HG02970 (cell line): Measurements from ENCODE around the gene RDX.
A peak's percentile ranks its signal among the peaks of the same experiment; 100 is the strongest.
"Not testable (repeated sequence)": the region's sequence is repeated elsewhere in the genome, so short reads cannot be mapped to it uniquely, and the experiment has no call there.

Source experiments
- ATAC-seq: cut with Tn5 transposase; IDR thresholded peaks from one replicate; pipeline ENCODE4 v1.9.1; 2021; ENCODE audit warnings: mild to moderate bottlenecking, moderate library complexity, moderate number of reproducible peaks; ENCODE audit not compliant: unreplicated experiment, low FRiP score

Gene RDX

GRCh38 chr11:110306019-110306388 is 9.6 kb upstream of the RDX start:
- not testable (repeated sequence) for ATAC-seq

- no peak for ATAC-seq
These were observed 9.0 kb upstream of the RDX start for GRCh38 chr11:110305169-110306018.

GRCh38 chr11:110303414-110303826 is 7.0 kb upstream of the RDX start:
- no peak for ATAC-seq

GRCh38 chr11:110301577-110301976 is 5.2 kb upstream of the RDX start:
- no peak for ATAC-seq

- no peak for ATAC-seq
These were observed 4.6 kb upstream of the RDX start for GRCh38 chr11:110301032-110301431.

- no peak for ATAC-seq
These were observed 2.8 kb upstream of the RDX start for GRCh38 chr11:110299006-110299785.

- no peak for ATAC-seq
These were observed 1.9 kb upstream of the RDX start for GRCh38 chr11:110298301-110298765.

GRCh38 chr11:110297726-110298300 is 1.4 kb upstream of the RDX start:
- no peak for ATAC-seq

- ATAC-seq: no peak
These were observed 787 bp upstream of the RDX start for GRCh38 chr11:110297076-110297725.

- ATAC-seq: peak; percentile 56
These were observed 736 bp downstream of the RDX start for GRCh38 chr11:110295531-110296225.

GRCh38 chr11:110295086-110295485 is 1.3 kb downstream of the RDX start:
- no peak for ATAC-seq

- no peak for ATAC-seq
These were observed 1.9 kb downstream of the RDX start for GRCh38 chr11:110294509-110294908.

- ATAC-seq: no peak
These were observed 3.0 kb downstream of the RDX start for GRCh38 chr11:110293389-110293788.

GRCh38 chr11:110292146-110292545 is 4.3 kb downstream of the RDX start:
- ATAC-seq: not testable (repeated sequence)

- no peak for ATAC-seq
These were observed 5.7 kb downstream of the RDX start for GRCh38 chr11:110290591-110291334.

- no peak for ATAC-seq
These were observed 6.9 kb downstream of the RDX start for GRCh38 chr11:110289472-110289871.

- no peak for ATAC-seq
These were observed 8.9 kb downstream of the RDX start for GRCh38 chr11:110287537-110287936.

- no peak for ATAC-seq
These were observed 9.9 kb downstream of the RDX start for GRCh38 chr11:110286298-110287040.

GRCh38 chr11:110283862-110284261 is 12.6 kb downstream of the RDX start:
- ATAC-seq: no peak
